ENCODE measurements around the gene WFDC1.

WFDC1 gene

DNA sequence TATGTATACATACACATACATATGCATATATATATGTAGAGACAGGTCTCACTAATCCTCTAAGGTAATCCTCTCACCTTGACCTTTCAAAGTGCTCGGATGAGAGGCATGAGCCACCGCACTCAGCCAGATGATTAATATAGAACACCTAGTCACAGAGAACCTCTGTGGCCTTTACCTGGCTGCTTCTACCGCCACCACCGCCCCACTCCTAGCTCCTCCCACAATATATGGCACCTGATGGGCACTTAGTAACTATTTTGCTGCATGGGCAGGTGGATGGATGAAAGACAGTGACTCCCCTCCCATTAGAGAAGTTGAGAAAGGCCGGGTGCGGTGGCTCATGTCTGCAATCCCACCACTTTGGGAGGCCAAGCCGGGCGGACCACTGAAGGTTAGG is 57.0 kb downstream of the WFDC1 start:
- no peak for DNase-seq (ENCODE audit: low read depth)

DNA sequence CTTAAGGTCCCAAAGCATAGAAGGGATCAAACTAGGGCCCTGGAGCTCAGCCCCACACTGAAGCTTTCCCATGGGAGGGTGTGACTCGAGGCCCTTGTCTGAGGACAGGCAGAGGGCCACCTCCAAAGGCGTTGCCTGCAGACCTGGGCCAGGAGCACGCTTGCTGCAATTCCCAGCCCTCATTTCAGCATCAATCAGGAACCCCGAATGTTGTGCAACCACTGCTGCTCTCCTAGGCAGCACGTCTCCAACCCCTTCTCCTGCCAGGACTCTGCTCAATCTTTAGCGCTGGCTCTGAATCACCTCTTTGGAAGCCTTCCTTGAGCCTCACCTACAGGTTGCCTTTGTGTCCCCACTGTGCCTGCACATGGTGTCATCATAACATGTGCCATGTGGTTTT is 59.6 kb downstream of the WFDC1 start:
- no peak for DNase-seq (ENCODE audit: low read depth)

DNA sequence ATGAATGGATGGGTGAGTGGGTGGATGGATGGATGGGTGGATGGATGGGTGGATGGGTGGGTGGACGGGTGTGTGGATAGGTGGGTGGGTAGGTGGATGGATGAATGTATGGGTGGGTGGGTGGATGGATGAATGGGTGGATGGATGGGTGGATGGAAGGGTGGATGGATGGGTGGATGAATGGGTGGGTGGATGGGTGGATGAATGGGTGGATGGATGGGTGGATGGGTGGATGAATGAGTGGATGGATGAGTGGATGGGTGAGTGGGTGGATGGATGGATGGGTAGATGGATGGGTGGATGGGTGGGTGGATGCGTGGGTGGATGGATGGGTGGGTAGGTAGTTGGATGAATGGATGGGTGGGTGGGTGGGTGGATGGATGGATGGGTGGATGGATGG is 60.5 kb downstream of the WFDC1 start:
- DNase-seq (ENCODE audit: low read depth), result no peak

DNA sequence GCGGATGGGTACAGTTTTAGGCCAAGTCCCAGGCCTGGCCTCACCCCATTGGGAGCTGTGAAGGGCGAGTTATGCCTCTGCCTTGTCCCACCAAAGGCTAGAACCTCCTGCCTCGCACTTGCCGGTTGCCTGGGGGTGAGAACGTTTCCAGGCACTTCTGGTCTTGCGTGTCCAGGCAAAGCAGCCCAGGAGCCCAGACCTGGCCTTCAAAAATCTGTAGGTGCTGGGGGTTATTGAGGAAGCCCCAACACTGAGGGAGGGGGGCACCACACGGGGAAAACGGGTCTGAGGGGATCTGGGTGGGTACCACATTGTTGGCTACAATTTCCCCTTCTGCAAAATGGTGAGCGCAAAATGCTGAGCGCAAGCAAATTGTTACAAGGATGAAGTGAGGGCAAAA is 61.5 kb downstream of the WFDC1 start:
- no peak for DNase-seq (ENCODE audit: low read depth)

DNA sequence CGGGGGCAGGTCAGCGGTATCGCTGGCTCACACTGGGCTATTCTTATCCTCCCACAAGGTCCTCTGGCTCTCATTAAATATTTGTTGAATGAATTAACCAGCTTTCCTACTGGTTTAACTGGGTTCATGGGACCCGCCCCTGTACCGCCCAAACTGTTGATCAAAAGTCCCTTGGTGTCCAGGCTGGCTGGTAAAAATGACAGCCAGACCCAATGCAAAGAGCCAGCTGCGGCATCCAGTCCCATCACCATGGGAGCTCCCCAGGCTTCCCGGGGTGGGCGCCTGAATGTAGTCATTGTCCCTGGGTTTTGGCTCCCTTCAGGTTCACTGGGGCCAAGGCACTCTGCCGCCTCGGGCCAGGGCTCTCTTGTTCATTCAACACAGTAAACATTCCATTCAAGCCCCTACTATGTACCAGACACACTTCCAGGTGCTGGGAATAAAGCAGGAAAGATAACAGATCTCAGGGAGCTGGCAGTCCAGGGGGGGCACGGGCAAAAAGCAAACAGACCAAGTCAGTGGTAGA is 62.0 kb downstream of the WFDC1 start:
- no peak for DNase-seq (ENCODE audit: low read depth)

DNA sequence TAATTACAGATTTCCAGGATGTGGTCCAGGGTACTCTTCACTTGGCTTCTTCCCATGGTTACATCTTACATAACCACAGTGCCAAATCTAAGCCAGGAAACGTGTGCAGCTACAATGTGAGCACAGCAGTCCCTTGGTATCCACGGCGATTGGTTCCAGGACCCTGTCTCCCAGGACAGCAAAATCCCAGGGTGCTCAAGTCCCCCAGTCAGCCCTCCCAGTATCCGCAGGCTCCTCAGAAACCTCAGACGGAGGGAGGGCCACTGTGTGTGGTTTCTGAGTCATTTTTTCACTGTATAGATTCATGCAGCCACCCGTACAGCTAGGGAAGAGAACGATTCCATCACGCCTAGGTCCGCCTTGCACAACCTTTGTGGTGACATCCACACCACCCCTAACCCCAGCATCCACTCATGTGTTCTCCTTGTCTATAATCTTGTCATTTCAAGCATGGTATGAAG is 62.5 kb downstream of the WFDC1 start:
- no peak for DNase-seq (ENCODE audit: low read depth)

DNA sequence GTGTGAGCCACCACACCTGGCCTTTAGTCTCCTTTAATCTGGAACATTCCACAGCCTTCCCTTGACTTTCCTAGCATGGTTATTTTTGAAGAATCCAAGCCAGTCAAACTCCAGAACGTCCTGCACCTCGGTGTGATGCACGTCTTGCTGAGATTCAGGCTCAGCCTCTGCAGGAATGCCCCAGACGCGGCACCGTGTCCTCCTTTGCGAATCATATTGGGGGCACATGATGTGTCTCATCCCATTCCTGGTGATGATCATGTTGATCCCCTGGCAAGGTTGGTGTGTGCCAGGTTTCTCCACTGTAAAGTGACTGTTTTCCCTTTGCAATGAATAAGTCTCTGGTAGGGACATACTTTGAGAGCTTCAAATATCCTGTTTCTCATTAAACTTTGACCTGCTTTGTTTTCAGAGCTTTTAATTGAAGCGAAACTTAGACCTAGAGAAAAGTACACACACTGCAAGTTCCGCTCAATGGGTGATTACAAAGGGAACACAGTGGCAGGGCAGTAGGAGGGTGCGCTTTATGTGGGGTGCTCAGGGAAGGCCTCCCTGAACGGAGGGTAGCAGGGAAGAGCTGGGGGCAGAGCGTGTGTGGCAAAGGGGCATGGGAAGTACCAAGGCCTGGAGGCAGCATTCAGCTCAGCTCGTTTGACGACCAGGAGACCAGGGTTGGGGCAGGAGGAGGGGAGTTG is 64.1 kb downstream of the WFDC1 start:
- DNase-seq (ENCODE audit: low read depth), result no peak

DNA sequence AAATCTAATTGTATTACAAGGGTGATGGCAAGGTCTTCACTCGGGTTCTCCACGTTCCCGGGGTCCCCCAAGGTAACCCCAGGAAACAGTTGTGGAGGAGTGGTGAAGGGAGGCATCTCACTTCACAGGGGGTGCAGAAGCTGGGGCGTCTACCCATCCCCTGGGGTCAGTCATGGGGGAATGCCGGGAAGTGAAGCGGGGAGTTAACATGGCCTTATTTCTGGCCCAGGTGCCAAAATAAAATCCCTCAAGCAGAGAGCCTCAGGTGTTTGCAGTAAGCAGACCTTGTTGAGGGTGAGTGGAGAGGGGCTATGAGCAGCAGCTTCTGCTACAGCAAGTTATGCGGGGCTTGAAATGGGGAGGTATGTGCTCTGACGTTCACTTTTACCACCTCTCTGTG is 64.6 kb downstream of the WFDC1 start:
- no peak for DNase-seq (ENCODE audit: low read depth)

DNA sequence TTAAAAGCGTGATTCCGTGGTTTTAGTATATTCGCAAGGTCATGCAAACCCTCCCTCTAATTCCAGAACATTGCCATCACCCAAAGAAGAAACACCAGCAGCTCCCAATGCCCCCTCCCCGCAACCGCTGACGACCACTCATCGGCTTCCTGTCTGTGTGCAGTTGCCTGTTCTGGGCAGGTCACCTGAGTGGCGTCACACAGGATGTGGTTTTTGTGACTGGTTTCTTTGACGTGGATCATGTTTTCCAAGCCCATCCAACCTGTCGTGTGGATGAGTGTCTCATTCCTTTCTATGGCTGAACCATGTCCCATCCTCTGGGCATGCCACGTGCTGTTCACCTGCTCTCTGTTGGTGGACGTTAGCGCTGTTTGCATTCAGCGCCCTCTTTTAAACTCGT is 65.5 kb downstream of the WFDC1 start:
- DNase-seq (ENCODE audit: low read depth), result no peak

DNA sequence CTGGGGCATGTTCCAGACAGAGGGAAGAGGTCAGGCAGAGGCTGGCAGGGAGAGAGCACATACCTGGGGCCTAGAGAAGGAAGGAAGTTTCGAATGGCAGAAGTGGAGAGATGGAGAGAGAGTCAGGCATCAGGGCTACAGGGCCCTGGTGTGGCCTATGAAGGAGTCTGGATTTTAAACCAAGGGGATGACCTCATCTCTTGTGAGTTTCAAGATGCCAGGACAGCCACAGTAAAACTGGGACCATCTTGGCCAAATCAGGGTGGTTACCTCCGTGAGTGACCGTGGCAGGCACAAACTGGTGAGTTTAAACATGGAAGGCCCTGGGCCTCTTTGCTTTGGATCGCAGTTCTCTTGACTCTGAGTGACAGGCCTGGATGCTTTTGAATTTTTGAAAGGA is 66.1 kb downstream of the WFDC1 start:
- DNase-seq (ENCODE audit: low read depth), result no peak

DNA sequence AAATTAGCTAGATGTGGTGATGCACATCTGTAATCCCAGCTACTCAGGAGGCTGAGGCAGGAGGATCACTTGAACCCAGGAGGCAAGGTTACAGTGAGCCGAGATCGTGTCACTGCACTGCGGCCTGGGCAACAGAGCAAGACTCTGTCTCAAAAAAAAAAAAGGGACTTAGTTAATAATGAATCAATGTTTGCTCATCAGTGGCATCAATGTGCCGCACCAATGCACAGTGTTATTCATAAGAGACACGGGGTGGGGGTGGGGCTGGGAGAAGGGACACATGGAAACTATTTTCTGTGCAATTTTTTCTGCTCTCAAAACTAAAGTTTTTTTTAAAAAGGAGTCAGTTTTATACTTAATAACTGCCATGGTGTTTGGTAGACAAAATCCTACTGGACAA is 66.9 kb downstream of the WFDC1 start:
- DNase-seq (ENCODE audit: low read depth), result no peak

DNA sequence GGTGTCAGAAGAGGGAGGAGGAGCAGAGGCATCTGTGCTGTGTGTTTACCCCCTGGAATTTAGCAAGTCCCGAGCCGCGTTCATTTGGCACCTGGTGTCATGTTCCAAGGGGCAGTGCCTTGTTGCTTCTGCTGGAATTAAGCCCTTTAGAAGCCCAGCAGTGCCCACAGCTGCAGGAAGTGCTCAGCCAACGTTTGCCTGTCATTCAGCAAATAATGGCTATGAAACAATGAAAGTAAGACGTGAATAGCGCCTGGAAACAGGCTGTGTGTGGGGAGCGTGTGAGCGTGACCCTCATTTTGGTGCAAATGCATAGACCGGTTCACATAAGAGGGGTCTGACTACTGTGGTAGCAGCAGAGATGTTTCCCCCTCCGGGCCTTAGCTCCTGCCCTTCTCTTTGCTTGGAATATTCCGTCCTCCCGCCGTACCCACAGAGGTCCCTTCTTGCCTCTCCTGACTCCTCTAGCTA is 67.8 kb downstream of the WFDC1 start:
- no peak for DNase-seq (ENCODE audit: low read depth)

DNA sequence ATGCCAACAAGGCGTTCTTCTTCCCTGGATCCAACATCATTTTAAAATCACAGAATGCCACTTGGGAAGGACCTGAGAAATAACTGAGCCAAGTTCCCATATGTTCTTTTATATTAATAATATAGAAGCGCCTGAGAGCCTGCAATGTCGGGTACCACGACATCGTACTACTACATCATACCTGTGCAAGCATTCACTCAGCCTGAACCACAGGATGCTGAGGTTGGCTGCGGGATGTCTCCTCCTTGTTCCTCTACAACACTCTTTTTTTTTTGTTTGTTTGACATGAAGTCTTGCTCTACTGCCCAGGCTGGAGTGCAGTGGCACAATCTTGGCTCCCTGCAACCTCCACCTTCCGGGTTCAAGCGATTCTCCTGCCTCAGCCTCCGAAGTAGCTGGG is 71.5 kb downstream of the WFDC1 start:
- no peak for DNase-seq (ENCODE audit: low read depth)

DNA sequence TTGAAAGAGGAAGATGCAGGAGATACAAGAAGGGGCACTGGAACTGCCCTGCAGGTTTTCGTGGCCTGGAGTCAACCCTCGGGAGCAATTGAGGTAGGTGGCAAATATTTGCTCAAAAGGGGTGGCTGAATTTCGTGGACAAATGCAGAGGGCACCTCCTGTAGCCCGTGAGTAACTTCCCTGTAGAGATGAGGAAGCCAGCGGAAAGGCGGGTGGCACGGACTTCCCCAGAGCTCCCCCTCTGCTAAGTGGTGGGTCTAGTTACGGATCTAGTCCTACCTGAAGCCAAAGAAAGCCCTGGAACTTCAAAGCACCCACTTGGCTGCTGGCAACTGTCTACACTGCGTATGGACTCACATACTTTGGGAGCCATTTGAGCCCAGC is 72.6 kb downstream of the WFDC1 start:
- DNase-seq (ENCODE audit: low read depth), result no peak

DNA sequence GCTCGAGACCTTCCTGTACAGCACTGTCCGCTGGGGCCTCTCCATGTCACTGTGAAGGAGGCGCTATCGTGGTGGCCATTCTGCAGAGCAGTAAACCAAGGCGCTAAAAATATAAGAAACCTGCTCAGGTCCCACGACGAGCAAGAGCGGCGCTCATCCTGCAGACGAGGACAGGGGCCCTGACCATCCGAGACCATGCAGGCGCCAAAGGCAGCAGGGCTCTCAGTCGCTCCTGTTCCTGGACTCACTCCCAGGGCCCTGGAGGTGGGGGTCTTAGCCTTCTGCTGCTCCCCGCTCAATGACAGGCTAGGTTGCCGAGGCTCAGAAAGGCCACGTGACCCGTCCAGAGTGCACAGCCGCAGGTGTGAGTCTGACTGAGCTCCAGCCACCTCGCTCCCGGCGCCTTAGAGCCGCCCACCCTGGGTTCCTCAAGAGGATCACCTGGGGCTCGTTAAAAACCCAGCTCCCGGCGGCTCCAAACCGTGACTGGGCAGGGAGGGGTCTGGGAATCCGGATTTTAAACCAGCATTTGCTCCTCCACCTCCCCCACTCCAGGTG is 73.2 kb downstream of the WFDC1 start:
- no peak for DNase-seq (ENCODE audit: low read depth)

DNA sequence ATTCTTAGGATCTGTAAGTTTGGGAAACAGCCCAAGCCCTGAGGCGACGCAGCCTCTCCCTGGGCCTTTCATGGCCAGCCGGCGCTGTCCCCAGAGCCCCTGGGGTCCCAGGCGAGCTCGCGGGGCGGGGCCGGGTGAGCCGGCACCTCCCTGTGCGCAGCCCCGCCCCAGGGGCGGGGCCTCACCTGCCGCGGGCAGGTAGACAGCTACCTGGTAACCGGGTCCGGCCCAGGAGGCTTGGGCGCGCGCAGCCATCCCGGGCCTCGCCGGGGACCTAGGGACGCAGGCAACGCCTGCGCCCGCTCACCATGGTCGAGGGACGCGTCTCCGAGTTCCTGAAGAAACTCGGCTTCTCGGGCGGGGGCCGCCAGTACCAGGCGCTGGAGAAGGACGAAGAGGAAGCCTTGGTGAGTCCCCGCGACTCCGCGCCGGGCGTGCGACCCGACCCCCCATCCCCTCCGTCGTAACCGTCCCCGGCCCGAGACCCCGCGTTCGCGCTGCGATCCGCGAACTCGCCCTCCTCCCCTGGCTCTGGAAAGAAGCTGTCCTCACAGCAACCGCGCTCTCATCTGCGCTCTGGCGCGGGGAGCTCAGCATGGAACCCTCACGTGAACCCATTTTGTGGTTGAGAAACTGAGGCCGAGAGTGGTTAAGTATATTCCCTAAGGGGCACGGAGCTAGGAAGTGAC is 73.8 kb downstream of the WFDC1 start, which contains the start of gene ATP2C2:
TSS of gene ATP2C2 (plus strand) at position 231 of the 689 bp plus-strand sequence. CDS start at position 309, 78 bp downstream.
- no peak for DNase-seq (ENCODE audit: low read depth)

DNA sequence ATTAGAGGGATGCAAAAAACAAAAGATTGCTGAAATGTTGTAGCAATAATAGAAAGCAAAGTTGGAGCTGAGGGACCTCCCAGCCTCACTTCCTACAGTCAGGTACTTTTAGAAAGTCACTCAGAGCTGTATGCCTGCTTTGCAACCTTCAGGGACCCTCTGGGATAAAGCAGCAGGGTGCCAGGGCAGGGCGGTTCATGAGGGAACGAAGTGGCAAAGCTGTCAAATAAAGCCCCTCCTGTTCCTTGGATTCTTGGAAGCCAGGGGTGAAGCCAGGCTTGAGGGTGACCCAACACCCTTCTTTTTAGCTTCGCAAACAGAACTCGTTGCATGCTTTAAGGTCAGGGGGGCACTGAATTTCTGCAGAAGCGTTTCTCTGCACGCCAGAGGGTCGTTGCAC is 74.4 kb downstream of the WFDC1 start:
- DNase-seq (ENCODE audit: low read depth), result no peak

DNA sequence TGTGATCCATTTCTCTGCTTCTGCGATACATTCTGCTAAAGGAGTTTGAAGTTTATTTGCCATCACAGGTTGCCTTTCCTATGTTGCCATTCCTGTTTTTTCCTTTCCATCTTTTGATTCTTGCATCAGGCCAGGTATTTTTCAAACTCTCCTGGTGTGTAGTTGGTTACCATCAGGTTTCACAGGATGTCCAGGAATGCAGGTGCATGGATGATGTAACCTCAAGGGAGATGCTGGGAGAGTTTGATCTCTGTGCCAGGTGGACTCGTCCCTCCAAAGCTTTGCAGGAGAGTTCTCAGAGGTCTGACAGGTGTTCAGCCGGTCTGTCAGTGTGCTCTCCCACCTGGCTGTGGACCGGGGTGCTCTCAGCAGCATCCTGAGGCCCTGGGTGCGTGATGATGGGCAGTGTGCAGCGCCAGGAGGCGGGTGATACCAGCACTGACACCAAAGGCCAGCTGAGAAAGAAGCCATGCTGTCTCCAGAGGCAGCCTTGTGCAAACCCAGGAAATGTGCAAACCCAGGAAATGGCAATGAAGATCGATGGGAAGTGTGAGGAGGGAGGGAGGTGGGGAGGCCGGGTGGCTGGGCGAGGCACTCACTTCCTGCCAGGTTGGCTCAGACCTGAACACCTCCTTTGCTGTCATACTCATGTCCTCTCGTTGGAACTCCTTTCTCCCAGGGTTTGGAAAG is 75.4 kb downstream of the WFDC1 start:
- no peak for DNase-seq (ENCODE audit: low read depth)

DNA sequence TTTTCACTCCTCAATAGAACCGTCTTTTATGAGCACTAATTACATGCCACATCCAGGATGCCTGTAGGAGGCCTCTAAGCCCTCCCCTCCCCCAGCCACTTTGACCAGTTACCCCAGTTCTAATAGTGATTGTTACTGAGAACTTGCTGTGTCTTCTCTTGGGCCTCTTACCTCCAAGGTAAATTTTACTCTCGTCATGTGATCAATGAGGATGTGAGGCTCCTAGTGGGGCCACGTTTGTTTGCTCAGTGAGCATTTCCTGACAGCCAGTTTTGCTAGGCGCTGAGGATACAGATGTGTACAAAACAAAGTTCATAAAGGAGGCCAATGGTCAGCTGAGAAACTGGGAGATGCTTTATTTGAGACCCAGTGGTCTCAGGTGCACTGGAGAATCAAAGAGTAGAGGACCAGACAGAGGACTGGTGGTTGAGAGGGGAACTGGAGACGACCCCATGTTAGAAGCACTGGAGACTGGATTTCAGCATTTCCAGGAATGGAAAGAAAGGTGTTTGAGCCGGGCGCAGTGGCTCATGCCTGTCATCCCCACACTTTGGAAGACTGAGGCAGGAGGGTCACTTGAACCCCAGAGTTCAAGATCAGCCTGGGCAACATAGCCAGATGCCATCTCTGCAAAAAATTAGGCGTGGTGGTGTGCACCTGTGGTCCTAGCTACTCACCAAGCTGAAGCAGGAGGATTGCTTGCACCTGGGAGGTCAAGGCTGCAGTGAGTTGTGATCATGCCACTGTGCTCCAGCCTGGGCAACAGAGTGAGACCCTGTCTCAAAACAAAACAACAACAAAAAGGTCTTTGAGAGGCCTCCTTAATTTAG is 76.3 kb downstream of the WFDC1 start:
- DNase-seq (ENCODE audit: low read depth), result no peak

DNA sequence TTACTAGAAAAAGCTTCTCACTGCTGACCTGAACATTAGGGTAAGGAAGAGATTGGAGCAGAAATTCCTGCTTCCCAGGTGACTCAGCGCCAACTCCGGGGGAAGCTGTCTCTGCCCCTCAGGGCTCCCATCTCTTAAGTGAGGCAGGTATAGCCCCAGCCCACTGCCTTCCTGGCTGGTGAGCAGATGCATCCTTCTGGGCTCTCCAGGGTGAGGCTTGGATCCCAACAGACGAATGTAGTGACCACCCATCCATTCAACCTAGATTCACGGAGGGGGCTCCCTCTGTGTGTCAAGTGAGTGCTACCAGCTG is 76.8 kb downstream of the WFDC1 start:
- no peak for DNase-seq (ENCODE audit: low read depth)

DNA sequence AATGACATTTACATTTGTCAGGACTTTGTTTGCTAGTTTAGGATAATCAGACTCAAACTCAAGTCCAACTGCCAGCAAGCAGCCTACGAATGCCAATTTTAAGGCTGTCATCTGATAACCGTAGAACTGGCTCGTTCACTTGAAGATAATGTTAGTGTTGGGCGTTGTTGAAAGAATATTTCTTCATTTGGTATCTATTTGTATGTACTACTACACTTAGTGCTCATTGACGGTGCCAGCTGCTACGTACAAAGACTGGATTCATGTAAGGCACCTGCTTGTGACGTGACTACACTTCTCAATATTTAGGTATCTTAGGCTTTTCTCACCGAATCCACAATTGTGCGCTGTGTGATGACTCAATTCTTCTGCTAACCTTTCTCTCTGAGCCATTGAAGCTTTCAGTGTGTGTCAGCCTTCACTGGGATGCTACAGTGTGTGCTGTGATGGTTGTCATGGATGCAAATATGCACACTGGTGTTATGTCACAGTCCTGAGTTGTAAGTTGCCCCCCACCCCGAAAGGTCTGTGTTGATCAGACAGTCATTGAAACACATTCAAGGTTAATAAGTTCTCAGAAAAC is 79.3 kb downstream of the WFDC1 start:
- DNase-seq (ENCODE audit: low read depth), result no peak

Measured in HS-27A (cell line).